Measurements from ENCODE around the gene PRKCB.

PRKCB gene

GRCh38 chr16:23950291-23950894, 114.6 kb downstream of the PRKCB start:
- DNase-seq (ENCODE audit: low spot score) = no peak
- in situ Hi-C loops (cut with MboI; ENCODE audit: low sequenced_read_pairs, unreplicated experiment) = no loop called here
- no peak for TF ChIP-seq CTCF (IDR thresholded peaks at IDR 0.05; ENCODE audit: borderline replicate concordance, control extremely low read depth, extremely low read depth, insufficient read depth, missing control alignments)

GRCh38 chr16:23950898-23951297, 115.1 kb downstream of the PRKCB start:
- in situ Hi-C loops (cut with MboI; ENCODE audit: low sequenced_read_pairs, unreplicated experiment) = no loop called here
- no peak for TF ChIP-seq CTCF (IDR thresholded peaks at IDR 0.05; ENCODE audit: borderline replicate concordance, control extremely low read depth, extremely low read depth, insufficient read depth, missing control alignments)
- DNase-seq (ENCODE audit: low spot score) = no peak

DNA sequence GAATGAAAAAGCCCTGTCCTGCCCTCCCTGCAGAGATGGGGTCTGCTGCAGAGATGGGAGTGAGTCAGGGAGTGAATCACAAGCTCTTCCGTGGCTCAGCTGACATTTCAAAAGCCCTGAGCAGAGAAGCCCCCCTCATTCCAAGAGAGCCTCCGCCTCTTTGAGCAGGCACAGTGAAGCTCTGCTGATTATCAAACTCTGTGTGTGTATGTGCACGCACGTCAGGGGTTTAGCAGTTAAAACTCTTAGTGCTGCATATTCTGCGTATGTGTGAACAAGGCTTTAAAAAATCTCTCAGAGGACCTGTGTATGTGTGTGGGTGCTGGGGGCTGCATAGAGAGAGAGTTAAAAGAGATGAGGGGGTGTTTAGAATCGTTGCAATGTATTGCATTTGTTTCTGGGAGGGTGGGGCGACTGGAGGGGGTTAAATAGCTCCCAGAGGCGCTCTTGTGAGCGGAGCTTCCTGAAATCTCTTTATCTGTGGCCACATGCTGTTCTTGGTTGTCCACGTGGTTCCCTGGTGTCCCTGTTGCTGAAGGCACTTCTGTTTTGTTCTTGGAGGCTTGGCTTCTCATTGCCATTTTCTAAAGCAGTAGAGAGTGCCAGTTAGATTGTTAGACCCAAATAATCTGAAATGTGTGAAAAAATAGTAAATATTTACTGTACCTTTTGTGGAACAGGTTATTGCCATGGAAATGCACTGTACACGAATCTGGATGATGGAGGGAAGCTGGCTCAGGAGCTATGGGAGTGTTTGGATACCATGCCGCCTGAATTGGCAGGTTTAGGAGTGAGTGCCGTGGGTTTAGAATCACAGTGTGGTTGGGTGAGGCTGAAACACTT, 116.6 kb downstream of the PRKCB start:
- DNase-seq (ENCODE audit: low spot score) = no peak
- TF ChIP-seq CTCF (IDR thresholded peaks at IDR 0.05; ENCODE audit: borderline replicate concordance, control extremely low read depth, extremely low read depth, insufficient read depth, missing control alignments) = no peak
- in situ Hi-C loops (cut with MboI; ENCODE audit: low sequenced_read_pairs, unreplicated experiment) = no loop called here

DNA sequence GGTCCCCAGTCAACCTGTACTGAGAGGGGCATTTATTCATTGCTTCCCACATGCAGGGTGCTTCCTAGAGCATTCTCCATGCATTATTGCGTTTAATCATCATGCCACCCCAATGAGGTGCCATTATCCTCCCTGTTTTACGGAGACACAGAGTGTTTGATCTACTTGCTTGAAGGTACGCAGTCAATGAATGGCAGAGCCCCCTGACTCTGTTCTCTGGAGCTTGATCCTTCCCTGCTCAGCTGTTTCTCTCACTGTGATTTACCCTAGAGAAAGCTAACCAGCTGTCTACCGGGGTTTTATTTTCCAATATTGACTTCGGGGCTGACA, 117.2 kb downstream of the PRKCB start:
- in situ Hi-C loops (cut with MboI; ENCODE audit: low sequenced_read_pairs, unreplicated experiment) = no loop called here
- no peak for TF ChIP-seq CTCF (IDR thresholded peaks at IDR 0.05; ENCODE audit: borderline replicate concordance, control extremely low read depth, extremely low read depth, insufficient read depth, missing control alignments)
- no peak for DNase-seq (ENCODE audit: low spot score)

- TF ChIP-seq CTCF (IDR thresholded peaks at IDR 0.05; ENCODE audit: borderline replicate concordance, control extremely low read depth, extremely low read depth, insufficient read depth, missing control alignments) = no peak
- in situ Hi-C loops (cut with MboI; ENCODE audit: low sequenced_read_pairs, unreplicated experiment) = no loop called here
- no peak for DNase-seq (ENCODE audit: low spot score)
Measured at GRCh38 chr16:23953476-23953875, 117.7 kb downstream of the PRKCB start.

DNA sequence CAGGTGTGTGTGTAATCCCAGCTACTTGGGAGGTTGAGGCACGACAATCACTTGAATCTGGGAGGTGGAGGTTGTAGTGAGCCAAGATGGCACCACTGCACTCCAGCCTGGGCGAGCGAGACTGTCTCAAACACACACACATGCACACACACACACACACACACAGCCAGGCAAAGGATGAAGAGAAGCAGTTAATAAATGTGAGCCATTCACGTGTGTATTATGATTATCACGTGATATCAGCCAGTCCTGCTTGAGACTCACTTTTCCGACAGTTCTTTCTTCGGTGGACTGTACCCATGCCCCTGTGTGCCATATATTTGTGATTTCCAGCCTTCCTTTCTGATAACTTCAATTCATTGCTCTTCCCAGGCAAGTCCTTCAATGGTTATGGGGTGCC, 119.3 kb downstream of the PRKCB start:
- no peak for TF ChIP-seq CTCF (IDR thresholded peaks at IDR 0.05; ENCODE audit: borderline replicate concordance, control extremely low read depth, extremely low read depth, insufficient read depth, missing control alignments)
- no peak for DNase-seq (ENCODE audit: low spot score)
- in situ Hi-C loops (cut with MboI; ENCODE audit: low sequenced_read_pairs, unreplicated experiment) = no loop called here
